Tibial nerve (tissue), 3 donors: ENCODE data around the gene ZNF629.

Source experiments
- CTCF ChIP-seq, 5 experiments: fragments of 200-600 bp in 3 of 5; fragments of 450-650 bp in 2 of 5; sonication (generic) in 3 of 5; IDR thresholded peaks; one replicate each; pipeline ENCODE4 v1.5.1; 2016 to 2019; ENCODE audit warnings: antibody characterized with exemption in 5 of 5, mild to moderate bottlenecking in 3 of 5, moderate library complexity in 2 of 5
- POLR2A ChIP-seq, 2 donors: fragments of 450-650 bp; IDR thresholded peaks; one replicate each; pipeline ENCODE4 v1.6.1; 2017; ENCODE audit warnings: antibody characterized with exemption in 2 of 2, mild to moderate bottlenecking in 2 of 2, moderate library complexity in 2 of 2

- TF ChIP-seq CTCF (IDR thresholded peaks at IDR 0.05): no peak
- TF ChIP-seq POLR2A (IDR thresholded peaks at IDR 0.05): no peak
Measured at GRCh38 chr16:30769379-30770089, 17.5 kb downstream of the ZNF629 start.
